GM12878 (cell line): ENCODE results near the gene VIL1.

Experiments used
- CBFB ChIP-seq: IDR thresholded peaks from 2 replicates; pipeline ENCODE4 v1.6.1; 2016; ENCODE audit warnings: antibody characterized with exemption, low read depth
- CHD2 ChIP-seq: IDR thresholded peaks from 2 replicates; pipeline ENCODE4 v1.6.1; 2011; ENCODE audit warnings: low read depth, low read length, improper control_type of control experiment, borderline replicate concordance
- EGR1 ChIP-seq, 2 experiments: IDR thresholded peaks; 1 replicate in 1 of 2; 2 replicates in 1 of 2; pipeline ENCODE4 v1.6.1; 2011 to 2012; ENCODE audit warnings: low read depth in 2 of 2, low read length in 2 of 2, borderline replicate concordance in 1 of 2, mild to moderate bottlenecking in 1 of 2, moderate library complexity in 1 of 2
- POLR2A ChIP-seq: IDR thresholded peaks from 2 replicates; pipeline ENCODE4 v1.6.1; 2011; ENCODE audit warnings: low read depth, mild to moderate bottlenecking, low read length
- ZBED1 ChIP-seq: IDR thresholded peaks from 2 replicates; pipeline ENCODE4 v1.6.1; 2016; ENCODE audit warnings: borderline replicate concordance

- TF ChIP-seq CBFB (no peak), ZBED1 (no peak), POLR2A (no peak), EGR1 (IDR thresholded peaks at IDR 0.05; ENCODE audit: borderline replicate concordance in 1 of 2, low read depth in 2 of 2, low read length in 2 of 2) (no peak), CHD2 (no peak)
Observed at GRCh38 chr2:218465987-218466633, 47.2 kb downstream of the VIL1 start.
